Mucosa of rectum (tissue), 2 donors: ENCODE measurements around the gene EIF4G3.
A peak's percentile ranks its signal among the peaks of the same experiment; 100 is the strongest.
"Not testable (repeated sequence)": the region's sequence is repeated elsewhere in the genome, so short reads cannot be mapped to it uniquely, and the experiment has no call there.

ENCODE experiments used
- H3K27ac ChIP-seq, 2 donors: one replicate each; pipeline ENCODE4 v1.7.0; 2013; ENCODE audit warnings: inconsistent platforms in 2 of 2, low read depth in 2 of 2, low read length in 2 of 2
- H3K27me3 ChIP-seq, 2 donors: one replicate each; pipeline ENCODE4 v1.7.0; 2013; ENCODE audit warnings: low read length in 2 of 2; ENCODE audit not compliant: control insufficient read depth in 2 of 2, insufficient read depth in 2 of 2
- H3K36me3 ChIP-seq, 2 donors: one replicate each; pipeline ENCODE4 v1.7.0; 2013; ENCODE audit warnings: low read length in 2 of 2; ENCODE audit not compliant: control insufficient read depth in 2 of 2, insufficient read depth in 2 of 2
- H3K4me1 ChIP-seq, 2 donors: one replicate each; pipeline ENCODE4 v1.7.0; 2013; ENCODE audit warnings: low read length in 2 of 2, mild to moderate bottlenecking in 1 of 2; ENCODE audit not compliant: control insufficient read depth in 2 of 2, insufficient read depth in 2 of 2
- H3K4me3 ChIP-seq, 2 donors: one replicate each; pipeline ENCODE4 v1.7.0; 2013; ENCODE audit warnings: low read length in 2 of 2
- H3K9ac ChIP-seq, 2 donors: one replicate each; pipeline ENCODE4 v1.7.0; 2013; ENCODE audit warnings: low read length in 2 of 2, low read depth in 1 of 2, mild to moderate bottlenecking in 1 of 2
- H3K9me3 ChIP-seq, 2 donors: one replicate each; pipeline ENCODE4 v1.7.0; 2013; ENCODE audit warnings: low read length in 2 of 2; ENCODE audit not compliant: control insufficient read depth in 2 of 2
- donor health status: healthy.
- donor health status: Normal muscosa, but diverticular disease.

EIF4G3 gene

GRCh38 chr1:20790785-20791184 lies 385.9 kb downstream of the EIF4G3 start:
- no peak overlapping the region for H3K4me3 ChIP-seq
- H3K27ac ChIP-seq, result no peak overlapping the region
- no peaks in the 10 kb centered on the region for H3K9me3 ChIP-seq
- H3K36me3 ChIP-seq, result no peaks in the 10 kb centered on the region
- peaks cover 0 to 10% of the 10 kb centered on the region in 2 donors for H3K4me1 ChIP-seq
- no peak overlapping the region for H3K9ac ChIP-seq
- no peaks in the 10 kb centered on the region for H3K27me3 ChIP-seq

DNA sequence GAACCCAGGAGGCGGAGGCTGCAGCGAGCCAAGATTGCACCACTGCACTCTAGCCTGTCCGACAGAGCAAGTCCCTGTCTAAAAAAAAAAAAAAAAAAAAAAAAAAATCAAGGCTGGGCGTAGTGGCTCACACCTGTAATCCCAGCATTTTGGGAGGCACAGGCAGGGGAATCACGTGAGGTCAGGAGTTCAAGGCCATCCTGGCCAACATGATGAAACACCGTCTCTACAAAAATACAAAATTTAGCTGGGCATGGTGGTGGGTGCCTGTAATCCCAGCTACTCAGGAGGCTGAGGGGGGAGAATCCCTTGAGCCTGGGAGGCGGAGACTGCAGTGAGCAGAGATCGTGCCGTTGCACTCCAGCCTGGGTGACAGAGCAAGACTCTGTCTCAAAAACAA lies 387.1 kb downstream of the EIF4G3 start:
- H3K27ac ChIP-seq, H3K9me3 ChIP-seq, H3K36me3 ChIP-seq, H3K9ac ChIP-seq, H3K27me3 ChIP-seq, H3K4me3 ChIP-seq: not testable (repeated sequence)
- H3K4me1 ChIP-seq, result peaks cover 0 to 18% of the 10 kb centered on the region in 2 donors

DNA sequence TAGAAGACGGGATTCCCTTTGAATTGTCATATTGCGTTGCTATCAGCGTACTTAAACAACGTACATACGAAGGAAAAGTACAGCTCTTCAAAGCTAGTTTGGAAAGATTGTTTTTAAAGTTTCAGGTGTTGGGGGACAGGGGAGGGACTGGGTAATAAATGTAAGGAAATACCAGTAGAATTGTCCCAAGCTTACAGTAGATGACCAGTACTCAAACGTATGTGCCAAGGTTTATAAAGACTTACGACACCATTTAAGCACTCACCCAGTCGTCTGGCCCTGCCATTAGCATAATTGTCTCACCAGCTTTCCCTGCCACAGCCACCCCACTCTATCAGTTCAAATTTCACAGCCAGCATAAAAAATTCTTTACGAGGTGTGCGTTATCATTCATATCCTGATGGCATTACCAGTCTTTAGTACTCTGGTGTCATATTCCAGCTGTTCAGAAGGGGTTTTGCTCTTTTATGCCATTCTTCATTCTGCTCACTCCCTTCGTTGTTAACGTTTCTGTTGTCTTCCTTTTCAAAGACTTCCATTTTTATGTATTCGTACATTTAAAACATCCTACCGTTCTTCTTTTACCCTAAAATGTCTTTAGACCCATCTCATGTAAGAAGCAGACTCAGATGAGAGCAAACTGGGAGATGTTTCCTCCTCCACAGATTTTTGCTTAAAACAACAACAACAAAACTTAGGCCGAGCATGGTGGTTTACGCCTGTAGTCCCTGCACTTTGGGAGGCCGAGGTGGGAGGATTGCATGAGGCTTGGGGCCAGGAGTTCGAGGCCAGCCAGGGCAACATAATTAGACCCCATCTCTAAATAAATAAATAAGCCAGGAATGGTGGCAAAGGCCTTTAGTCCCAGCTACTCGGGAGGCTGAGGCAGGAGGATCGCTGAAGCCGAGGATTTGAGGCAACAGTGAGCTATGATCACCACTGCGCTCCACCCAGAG lies 388.6 kb downstream of the EIF4G3 start:
- H3K9ac ChIP-seq, result peak overlapping the region; percentile 84 to 95
- peaks cover 0 to 20% of the 10 kb centered on the region in 2 donors for H3K4me1 ChIP-seq
- H3K27ac ChIP-seq, result peak overlapping the region; percentile 86 to 95
- no peaks in the 10 kb centered on the region for H3K27me3 ChIP-seq
- H3K4me3 ChIP-seq, result peak overlapping the region; percentile 86 to 90
- H3K9me3 ChIP-seq, result no peaks in the 10 kb centered on the region
- no peaks in the 10 kb centered on the region for H3K36me3 ChIP-seq

DNA sequence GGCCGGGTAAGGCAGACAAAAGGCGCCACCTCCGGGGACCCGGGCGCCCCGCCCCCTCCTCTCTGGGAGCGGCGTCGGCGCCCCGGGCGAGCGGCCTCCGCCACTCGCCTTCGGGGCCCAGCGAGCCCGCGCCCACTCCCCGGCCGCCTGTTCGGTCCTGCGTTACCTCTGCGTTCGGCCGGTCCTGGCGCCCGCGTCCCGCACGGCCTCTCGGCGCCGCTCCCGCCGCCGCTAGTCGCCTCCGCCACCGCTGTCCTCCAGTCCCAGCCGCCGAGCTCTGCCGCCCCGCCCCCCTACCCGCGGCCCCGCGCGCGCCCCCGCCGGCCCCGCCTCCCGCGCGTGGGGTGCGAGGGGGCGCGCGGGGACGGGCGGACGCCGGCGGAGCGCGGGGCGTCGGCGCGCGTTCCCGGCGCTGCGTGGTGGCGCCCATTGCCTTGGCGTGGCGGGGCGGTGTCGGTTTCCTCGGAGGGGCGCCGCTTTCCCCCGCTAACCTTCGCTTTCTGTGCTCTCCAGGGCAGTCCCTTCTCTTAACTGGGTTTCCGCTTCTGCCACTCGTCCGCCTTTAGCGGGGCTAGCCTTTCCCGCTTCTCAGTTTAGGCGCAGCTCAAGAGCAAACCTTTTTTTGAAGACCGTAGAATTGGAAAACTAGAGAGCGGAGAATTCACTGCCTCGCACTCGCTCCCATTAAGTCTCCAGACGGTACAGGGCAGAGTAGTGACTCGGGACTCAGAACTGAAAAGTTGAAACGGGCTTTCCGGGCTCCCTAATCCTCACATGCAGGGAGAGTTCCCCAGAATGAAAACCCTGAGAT lies 389.5 kb downstream of the EIF4G3 start, which contains the start of gene HP1BP3:
Gene HP1BP3 (minus strand): TSS at position 279 of the 811 bp plus-strand sequence. CDS start 6,867 bp downstream, outside the sequence.
- Histone ChIP-seq H3K27ac (peak within 1 kb of the TSS; percentile 95 to 96), H3K4me1 (peaks cover 0 to 20% of the 10 kb centered on the region in 2 donors)

DNA sequence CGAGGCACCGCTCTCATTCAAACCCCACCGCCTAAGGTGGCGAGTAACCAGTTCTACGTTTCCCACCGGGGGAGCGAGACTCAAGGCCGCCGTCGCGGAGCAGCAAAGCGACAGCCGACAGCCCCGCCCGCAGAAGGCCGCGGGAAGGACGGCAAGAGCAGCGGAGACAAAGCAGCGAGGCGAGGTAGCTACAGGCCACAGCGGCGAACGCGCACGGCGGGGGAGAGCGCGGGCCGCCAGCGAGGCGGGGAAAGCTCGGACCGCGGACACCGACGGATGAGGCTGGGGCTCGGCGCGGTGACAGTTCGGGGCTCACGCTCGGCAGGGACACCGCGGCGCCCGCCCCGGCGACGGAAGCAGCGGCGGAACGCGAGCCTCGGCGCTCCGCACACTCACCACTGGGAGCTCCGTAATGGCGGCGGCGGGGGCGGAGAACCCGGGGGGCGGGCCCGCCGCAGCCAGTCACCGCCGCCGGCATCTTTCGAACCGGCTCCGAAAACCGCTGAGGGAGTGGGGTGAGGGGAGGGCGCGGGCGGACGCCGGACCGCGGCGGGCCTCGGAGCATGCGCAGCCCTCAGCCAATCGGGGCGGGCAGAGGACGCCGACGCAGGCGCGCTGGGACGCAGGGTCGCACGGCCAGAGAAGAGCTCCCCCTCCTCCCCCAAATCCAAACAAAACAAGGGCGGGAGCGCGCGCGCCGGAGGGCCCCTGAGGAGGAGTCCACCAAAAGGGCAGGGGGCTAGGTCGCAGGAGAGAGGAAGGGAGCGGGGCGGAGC lies 390.3 kb downstream of the EIF4G3 start:
- Histone ChIP-seq H3K4me1 (peaks cover 0 to 20% of the 10 kb centered on the region in 2 donors), H3K27ac (peak overlapping the region; percentile 95 to 96), H3K27me3 (no peaks in the 10 kb centered on the region), H3K9ac (peak overlapping the region; percentile 88 to 95), H3K9me3 (no peaks in the 10 kb centered on the region), H3K4me3 (peak overlapping the region; percentile 87 to 90), H3K36me3 (no peaks in the 10 kb centered on the region)

More for the DNA sequence above, 389.5 kb downstream of the EIF4G3 start, which contains the start of gene HP1BP3:
- Histone ChIP-seq H3K27me3 (no peaks in the 10 kb centered on the region), H3K9me3 (no peaks in the 10 kb centered on the region), H3K9ac (peak within 1 kb of the TSS; percentile 88 to 95), H3K4me3 (peak within 1 kb of the TSS; percentile 87 to 90), H3K36me3 (no peaks in the 10 kb centered on the region)

- Histone ChIP-seq H3K9me3 (no peaks in the 10 kb centered on the region), H3K4me1 (peaks cover 0 to 20% of the 10 kb centered on the region in 2 donors), H3K36me3 (no peaks in the 10 kb centered on the region), H3K27ac (peak overlapping the region; percentile 95 to 96), H3K4me3 (peak overlapping the region; percentile 87 to 90), H3K9ac (peak overlapping the region; percentile 88 to 95), H3K27me3 (no peaks in the 10 kb centered on the region)
Measured at GRCh38 chr1:20785907-20786252, 390.8 kb downstream of the EIF4G3 start.

- Histone ChIP-seq H3K27ac (no peak overlapping the region), H3K27me3 (no peaks in the 10 kb centered on the region), H3K4me3 (no peak overlapping the region), H3K9ac (no peak overlapping the region), H3K4me1 (no peaks in the 10 kb centered on the region), H3K36me3 (peaks cover 52 to 58% of the 10 kb centered on the region in 2 donors), H3K9me3 (no peaks in the 10 kb centered on the region)
Measured at GRCh38 chr1:20775700-20776099, 401.0 kb downstream of the EIF4G3 start.

DNA sequence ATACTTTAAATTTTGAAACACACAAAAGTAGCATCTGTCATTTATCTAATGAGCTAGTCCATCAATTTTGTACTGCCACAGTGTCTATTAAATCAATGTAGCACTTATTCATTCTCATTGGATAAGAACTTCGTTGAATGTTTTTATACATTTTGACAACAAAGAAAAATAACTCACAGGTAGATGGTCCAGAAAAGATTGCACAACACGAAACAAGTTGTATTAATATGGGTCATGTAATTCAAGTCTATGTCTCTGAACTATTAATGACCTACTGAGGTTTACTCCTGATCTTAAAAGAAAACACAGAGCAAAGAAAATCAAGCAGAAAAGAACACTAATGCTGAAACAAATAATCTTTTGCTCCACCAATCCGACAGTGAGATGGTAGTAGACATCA lies 404.9 kb downstream of the EIF4G3 start:
- Histone ChIP-seq H3K36me3 (peaks cover 62 to 80% of the 10 kb centered on the region in 2 donors), H3K4me1 (no peaks in the 10 kb centered on the region), H3K9ac (no peak overlapping the region)

DNA sequence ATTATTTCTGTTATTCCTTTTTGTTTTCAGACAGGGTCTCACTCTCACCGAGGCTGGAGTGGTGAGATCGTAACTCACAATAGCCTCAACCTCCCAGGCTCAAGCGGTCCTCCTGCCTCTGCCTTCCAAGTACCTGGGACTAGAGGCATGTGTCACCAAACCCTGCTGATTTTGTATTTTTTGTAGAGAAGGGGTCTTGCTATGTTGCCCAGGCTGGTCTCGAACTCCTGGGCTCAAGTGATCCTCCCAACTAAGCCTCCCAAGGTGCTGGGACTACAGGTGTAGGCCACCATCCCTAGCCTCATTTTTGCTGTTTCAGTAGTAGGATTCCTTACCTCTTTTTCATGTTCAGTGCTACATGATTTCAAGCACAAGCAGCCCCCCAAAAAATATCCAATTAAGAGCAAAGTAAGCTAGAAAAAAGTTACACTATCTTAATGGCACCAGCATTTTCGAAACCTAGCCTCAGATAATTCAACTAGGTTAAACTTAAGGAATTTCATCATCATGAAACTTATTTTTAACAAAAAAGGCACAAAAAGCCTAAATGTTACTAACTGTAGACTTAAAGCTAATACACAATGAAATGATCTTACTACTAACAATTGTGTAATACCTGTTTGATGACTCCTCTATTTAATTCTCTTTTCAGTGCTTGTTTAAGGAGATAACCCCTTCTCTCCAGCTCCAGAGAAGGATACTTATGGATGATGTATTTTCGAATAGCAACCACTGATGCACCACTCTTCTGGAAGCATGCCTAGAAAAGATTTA lies 406.2 kb downstream of the EIF4G3 start:
- Histone ChIP-seq H3K36me3 (peaks cover 65 to 90% of the 10 kb centered on the region in 2 donors), H3K27ac (no peak overlapping the region), H3K4me1 (no peaks in the 10 kb centered on the region), H3K27me3 (no peaks in the 10 kb centered on the region), H3K9ac (no peak overlapping the region), H3K9me3 (no peaks in the 10 kb centered on the region), H3K4me3 (no peak overlapping the region)

More for the DNA sequence above, 404.9 kb downstream of the EIF4G3 start:
- H3K27me3 ChIP-seq, result no peaks in the 10 kb centered on the region
- H3K4me3 ChIP-seq, result no peak overlapping the region
- H3K27ac ChIP-seq, result no peak overlapping the region
- H3K9me3 ChIP-seq, result no peaks in the 10 kb centered on the region
